ENCODE results near the gene SKAP2. TPM values are rescaled to one million over a fixed set of nuclear protein-coding genes. Genes with fewer than 3 reads are reported as not detected.

The SKAP2 gene
- total RNA-seq, 4 donors from 2014 or later = 36.0 to 53.8 (median 45.8) TPM

GRCh38 chr7:26646336-26647048, 217.9 kb downstream of the SKAP2 start:
- ATAC-seq (ENCODE audit: low FRiP score) = no peak
- no peak for TF ChIP-seq CTCF (IDR thresholded peaks at IDR 0.05)

DNA sequence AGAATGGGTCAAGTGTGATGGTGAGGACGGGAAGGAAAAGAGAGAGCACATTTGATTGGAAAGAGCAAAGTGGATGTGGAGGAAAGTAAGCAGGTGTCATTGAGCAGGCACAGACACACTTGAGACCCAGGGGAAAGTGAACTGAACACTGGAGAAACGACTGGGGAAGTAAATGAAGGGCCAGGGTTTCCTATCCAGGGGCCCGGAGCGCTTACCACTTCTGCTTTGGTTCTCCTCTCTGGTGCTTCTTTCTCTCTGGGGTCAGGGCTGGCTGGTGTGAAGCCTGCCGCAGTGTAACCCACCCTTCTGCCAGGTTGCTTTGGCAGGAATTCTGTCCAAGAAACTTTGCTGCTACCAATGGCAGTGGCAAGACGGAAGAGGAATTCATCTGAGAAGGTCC, 219.3 kb downstream of the SKAP2 start:
- TF ChIP-seq CTCF (IDR thresholded peaks at IDR 0.05) = no peak
- DNase-seq (ENCODE audit: low spot score) (no peak), ATAC-seq (ENCODE audit: low FRiP score) (no peak)

More at GRCh38 chr7:26646336-26647048, 217.9 kb downstream of the SKAP2 start:
- no peak for DNase-seq (ENCODE audit: low spot score)

DNA sequence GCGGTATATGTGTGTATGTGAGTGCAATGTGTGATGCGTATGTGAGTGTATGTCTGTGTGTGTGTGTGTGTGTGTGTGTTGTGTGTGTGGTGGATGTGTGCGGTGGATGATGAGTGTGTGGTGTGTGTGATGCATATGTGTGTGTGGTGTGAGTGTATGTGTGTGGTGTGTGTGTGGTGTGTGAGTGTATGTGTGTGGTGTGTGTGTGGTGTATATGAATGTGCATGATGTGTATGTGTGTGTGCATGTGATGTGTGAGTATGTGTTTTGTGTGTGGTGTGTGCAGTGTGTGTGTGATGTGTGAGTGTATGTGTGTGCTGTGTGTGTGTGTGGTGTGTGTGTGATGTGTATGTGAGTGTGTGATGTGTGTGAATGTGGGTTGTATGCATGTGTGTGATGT, 222.0 kb downstream of the SKAP2 start:
- DNase-seq (ENCODE audit: low spot score) = no peak
- no peak for ATAC-seq (ENCODE audit: low FRiP score)
- no peak for TF ChIP-seq CTCF (IDR thresholded peaks at IDR 0.05)

DNA sequence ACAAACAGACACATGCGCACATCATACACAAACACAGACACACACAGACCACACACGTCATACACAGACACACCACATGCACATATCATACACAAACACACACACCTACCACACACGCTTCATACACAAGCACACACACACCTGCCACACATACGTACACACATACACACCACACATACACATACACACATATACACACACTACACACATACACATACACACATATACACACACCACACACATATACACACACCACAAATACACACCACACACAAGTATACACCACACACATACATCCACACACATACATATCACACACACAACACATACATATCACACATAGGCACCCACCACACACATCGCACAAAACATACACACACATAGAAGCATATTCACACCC, 224.7 kb downstream of the SKAP2 start:
- TF ChIP-seq CTCF (IDR thresholded peaks at IDR 0.05) = no peak
- ATAC-seq (ENCODE audit: low FRiP score) = no peak
- no peak for DNase-seq (ENCODE audit: low spot score)

GRCh38 chr7:26639111-26639510, 225.3 kb downstream of the SKAP2 start:
- no peak for TF ChIP-seq CTCF (IDR thresholded peaks at IDR 0.05)
- DNase-seq (ENCODE audit: low spot score) = no peak
- no peak for ATAC-seq (ENCODE audit: low FRiP score)

DNA sequence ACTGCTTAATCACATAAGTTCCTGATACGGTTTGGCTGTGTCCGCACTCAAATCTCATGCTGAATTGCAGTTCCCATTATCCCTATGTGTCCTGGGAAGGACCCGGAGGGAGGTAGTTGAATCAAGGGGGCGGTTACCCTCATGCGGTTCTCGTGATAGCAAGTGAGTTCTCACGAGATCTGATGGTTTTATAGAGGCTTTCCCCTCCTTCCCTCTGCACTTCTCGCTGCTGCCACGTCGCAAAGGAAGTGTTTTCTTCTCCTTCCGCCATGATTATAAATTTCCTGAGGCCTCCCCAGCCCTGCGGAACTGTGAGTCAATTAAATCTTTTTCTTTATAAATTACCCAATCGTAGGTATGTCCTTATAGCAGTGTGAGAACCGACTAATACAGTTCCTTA, 226.2 kb downstream of the SKAP2 start:
- ATAC-seq (ENCODE audit: low FRiP score) = no peak
- DNase-seq (ENCODE audit: low spot score) = no peak
- TF ChIP-seq CTCF (IDR thresholded peaks at IDR 0.05) = no peak

GRCh38 chr7:26637610-26638009, 226.8 kb downstream of the SKAP2 start:
- DNase-seq (ENCODE audit: low spot score) = no peak
- ATAC-seq (ENCODE audit: low FRiP score) = no peak
- no peak for TF ChIP-seq CTCF (IDR thresholded peaks at IDR 0.05)
